HG02981 (cell line): ENCODE results near the gene CCDC6.
"Not testable (repeated sequence)": the region's sequence is repeated elsewhere in the genome, so short reads cannot be mapped to it uniquely, and the experiment has no call there.

Experiments
- ATAC-seq: cut with Tn5 transposase; IDR thresholded peaks from one replicate; pipeline ENCODE4 v1.9.1; 2021; ENCODE audit warnings: mild to moderate bottlenecking, moderate library complexity; ENCODE audit not compliant: unreplicated experiment

CCDC6 gene

DNA sequence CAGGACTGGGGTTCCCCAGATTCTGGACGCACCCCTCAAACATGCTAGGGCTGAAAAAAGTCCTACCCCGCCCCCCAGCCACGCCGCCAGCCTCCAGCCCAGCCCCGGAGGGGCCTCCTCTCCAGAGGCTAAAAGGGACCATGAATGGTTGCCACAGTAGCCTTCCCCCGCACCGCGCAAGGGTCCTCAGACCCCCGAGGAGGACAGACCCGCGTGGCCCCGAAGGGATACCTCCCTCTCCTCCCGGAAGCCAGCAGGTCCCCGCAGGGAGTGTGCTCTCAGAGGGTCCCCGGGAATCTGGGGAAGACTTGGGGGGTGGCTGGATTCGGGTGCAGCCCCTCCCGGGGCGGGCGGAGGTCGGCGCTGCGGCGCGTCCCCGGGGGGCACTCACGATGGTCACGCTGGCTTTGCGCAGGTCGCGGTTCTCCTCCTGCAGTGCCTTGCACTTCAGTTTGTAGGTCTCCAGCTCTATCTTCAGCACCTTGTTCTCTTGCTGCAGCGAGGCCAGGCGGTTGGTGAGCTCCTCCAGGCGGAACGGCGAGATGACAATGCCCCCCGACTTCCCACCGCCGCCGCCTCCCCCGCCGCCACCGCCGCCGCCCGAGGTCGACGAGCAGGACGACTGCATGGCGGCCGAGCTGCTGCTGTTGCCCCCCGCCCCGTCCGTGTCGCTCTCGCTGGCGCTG lies 482 bp downstream of the CCDC6 start:
- ATAC-seq, result peak; percentile 4

DNA sequence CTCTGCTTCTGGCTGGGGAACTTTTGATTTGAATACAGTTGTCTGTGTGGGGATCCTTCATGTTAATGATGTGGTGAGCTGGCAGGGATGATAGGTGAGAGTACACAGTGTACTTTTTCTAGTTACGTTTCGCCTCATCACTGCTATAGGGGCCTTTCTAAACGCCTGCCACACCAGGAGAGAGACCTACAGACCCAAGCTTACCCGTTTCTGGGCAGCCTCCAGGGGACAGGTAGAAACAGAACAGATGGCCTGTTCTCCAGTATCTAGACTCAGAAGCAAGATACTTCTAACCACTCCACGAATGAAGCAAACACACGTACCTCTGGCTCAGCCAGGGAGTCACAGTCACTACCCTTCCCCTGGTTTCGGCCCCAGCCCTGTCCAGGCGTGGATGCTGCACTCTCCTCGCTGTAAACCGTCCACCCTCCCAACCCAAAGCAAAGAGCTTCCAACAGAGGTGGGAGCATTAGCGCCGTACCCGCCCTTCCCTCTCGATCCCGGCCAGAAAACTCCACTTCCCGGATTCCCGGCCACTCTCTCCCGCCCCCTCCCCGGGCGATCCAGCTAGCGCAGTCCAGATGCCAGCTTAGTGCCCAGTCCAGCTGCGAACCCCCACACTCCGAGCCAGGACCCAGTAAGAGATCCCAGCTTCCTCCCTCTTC lies 1.2 kb downstream of the CCDC6 start:
- ATAC-seq, result peak; percentile 42

DNA sequence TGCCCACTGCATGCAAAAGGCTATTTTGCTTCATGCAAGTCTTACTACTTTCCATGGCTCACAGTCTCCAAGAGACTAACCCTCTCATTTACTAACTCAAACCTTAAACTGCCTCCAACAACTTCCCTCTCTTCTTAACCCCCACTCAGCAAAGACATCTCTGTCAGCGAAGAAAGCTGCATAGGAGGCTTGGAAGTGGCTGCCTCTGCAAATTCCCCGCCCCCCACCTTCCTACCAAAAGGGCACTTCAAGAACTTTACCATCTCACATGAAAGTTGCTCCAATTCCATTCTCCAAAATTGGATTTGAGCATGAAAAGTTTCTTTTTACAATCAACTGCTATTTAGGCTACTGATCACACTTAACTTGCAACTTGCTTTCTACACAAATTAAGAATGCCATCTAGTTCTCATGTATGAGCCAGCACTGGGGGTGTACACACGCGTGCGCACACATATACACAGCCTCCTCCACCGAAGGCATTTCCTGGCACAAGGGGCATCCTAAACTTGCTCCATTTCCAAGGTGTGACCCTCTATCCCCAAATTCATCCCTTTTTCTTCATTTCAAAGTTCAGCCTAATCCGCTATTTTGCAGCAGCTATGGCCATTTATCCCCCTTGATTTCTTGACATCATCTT lies 1.8 kb downstream of the CCDC6 start:
- no peak for ATAC-seq

DNA sequence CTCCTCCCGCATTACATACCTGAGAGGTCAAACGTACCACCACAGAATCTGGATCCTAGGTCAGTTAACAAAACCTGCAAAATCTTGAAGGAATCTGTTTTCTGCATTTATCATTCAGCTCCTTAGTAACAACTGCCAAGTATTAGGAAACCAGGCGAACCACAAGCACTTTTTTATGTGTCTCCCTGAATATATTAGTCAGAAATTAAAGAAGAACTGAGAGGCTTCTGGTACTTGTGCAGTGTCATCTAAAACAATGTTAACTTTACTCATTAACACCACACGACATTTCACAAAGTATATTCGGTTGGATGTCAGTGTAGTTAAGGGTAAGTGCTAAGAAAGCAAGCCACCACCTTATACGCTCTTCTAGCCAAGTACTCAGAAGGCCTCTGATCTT lies 2.5 kb downstream of the CCDC6 start:
- ATAC-seq, result no peak

DNA sequence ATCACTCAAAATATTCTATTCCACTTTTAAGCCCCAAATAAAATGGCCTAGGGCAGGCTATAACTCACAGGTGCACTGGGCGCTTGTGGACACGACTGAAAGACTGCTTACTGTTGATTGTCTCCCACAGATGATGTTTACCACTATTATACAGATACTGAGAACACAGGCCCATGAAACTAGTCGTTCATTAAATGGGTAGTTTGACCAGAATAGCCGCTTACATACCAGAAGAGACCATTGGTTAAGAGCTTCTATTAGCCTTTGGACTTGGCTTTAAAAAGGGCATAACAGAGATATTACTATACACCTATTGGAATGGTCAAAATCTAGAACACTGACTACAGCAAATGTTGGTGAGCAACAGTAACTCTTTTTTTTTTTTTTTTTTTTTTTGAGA lies 4.3 kb downstream of the CCDC6 start:
- ATAC-seq, result no peak

DNA sequence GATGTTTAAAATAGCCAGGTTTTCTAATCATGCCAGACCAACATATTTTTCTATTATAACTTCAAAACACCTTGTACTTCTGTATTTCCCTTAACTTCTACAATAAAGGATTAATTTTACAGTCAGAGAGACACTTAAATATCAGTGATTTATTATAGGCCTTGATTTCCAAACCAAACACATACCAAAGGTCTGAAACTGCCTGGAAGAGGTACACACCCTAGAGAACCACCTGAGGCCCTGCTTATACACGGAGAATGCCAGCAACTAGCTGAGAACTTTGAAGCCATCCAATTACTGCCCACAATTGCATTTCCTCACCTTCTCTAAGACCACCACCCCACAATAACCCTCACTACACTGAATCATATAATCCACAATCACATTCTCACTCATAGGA lies 4.9 kb downstream of the CCDC6 start:
- no peak for ATAC-seq

DNA sequence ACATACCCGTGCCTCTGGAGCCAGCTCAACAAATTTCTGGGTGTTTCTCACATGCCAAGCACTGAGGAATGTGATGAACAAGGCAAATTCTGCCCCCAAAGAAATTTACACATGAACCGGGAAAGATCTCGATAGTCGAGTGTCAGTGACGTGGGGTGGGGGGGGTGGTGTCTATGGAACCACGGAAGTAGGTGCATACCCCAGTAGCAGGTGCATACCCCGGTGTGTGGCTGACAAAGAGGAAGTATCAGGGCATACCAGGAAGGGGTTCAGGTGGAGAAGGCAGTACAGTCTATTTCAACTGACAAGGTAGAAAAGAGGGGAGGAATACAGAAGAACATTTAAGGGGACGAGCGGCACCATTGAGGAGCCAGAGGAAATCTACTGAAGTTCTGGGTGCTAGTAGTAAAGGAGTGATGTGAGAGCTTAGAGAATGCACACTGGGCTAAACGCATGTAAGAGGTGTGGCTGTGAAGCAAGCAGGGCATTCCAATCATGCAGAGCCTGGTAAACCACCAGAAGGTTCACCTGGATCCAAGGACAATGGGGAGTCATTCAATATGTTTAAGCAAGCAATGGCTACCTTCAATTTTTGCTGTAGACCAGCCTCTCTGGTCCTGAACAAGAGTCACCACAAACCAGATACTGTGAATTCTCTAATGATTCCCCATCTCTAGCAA lies 6.2 kb downstream of the CCDC6 start:
- ATAC-seq, result no peak

DNA sequence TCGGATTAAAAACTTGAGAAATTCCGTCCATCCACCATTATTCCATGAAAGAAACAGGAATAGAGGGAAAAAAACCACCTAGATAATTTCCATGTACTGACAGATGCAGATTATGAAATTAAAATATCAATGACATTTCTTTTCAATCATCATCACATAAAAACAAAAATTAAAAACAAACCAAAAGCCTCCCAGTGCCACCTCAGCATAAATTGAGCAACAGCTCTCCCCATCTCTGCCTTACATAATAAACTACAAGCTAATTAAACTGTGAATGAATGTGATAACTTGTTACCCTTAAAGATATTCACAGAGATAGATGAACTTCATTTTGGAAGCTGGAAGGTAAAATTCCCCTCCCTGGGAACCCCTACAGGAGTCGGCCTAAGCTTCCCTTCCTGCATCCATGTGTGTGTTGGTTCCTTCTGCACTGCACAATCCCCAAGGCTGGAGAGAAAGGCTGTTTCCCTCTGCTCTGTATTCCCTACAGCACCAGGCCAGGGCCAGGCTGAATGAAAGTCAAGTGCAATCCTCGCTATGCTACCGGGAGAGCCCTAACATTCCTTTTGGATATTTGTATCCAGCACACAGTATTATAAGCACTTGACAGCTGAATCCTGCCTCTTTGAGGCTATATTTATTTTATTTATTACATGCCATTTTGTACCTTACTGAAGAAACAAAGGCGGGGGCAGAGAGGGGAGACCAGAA lies 8.1 kb downstream of the CCDC6 start:
- no peak for ATAC-seq

DNA sequence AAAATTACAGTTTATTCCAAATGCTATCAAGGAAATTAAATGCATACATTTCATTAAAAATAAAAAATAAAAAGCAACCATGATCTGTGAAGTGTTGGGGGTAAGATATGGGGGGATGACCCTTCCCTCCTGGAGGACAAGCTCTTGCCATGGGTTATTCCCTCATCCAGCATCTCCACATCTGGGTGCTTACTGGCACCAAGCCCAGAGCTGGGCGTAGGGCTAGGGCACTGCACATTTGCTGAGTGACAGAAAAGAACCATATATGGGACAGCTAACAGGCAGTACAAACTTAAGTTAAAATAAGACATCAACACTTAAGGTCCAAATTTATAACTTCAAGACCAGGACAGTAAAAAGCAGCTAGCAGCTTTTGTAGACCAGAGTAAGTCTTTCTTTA lies 10.2 kb downstream of the CCDC6 start:
- ATAC-seq, result no peak

DNA sequence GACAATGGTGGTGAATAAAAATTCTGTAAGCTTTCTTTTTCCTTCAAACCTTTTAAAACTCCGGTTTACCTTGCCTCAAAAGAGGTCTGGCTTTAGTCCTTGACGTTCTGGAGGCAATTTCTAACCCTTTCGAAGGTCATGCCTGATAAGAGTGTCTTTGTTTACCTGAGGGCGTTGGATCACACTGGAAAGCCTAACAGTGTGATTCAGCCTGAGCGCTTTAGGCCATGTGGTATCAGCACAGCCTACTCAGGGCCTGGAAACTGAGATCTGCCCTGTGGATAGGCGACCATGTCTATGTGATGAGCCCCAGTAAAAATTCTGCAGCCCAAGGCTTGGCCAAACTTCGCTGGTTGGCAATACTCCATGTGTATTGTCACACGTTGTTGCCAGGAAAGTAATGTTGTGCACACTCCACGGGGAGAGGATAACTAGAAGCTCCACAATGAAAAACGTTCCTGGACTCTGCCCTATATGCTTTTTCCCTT lies 10.7 kb downstream of the CCDC6 start:
- no peak for ATAC-seq

DNA sequence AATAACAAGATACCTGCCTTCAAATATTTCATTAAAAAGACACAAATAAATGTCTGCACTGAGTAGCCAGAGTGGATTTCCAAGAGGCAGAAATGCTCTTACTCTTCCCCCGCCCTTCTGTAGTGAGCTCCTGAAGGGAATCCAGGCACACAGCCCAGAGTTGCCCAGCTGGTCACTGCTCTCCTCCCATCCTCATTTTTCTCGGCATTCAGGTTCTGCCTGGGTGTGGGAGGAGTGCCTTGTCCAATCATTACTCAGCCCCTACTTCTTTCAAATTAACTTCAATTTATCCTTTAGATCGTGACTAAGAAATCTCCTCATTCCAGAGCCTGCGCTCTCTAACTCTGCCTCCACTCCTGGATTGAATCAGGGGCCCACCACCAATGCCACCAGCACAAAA lies 12.2 kb downstream of the CCDC6 start:
- ATAC-seq, result no peak

DNA sequence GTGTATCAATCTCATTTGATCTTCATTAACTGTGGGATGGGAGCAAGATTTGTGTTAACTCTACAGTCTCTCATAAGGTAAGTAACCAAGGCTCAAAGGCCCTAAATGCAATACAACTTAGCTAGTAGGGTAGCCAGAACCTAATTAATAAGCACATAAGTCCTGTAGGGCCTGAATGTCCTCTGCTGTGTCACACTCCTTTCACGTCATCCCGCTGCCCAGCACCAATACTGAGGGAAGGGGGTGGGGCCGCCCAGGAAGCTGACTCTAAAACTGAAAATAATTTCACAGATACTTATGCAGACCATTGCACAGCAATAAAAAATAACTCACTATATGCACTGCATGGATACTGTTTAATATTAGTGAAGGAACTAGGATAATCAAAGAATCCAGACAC lies 13.7 kb downstream of the CCDC6 start:
- no peak for ATAC-seq

DNA sequence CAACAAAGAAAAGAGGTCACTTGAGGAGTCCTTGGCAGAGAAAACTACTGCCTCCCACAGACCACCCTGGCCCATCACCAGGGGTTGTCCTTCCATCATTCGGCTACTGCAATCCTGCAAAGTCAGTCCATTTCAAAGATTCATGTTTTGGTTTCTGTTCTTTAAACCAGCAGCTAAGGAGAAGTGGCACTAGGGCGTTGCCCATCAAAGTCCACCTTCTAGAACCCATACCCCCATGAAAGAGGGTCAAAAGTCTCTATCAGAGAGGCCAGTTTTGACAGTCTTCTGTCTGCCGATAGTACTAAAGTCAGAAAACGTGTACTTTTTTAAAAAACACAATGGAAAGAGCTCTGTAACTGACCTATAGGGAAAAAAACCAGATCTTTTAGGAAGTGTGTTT lies 14.4 kb downstream of the CCDC6 start:
- ATAC-seq, result no peak

DNA sequence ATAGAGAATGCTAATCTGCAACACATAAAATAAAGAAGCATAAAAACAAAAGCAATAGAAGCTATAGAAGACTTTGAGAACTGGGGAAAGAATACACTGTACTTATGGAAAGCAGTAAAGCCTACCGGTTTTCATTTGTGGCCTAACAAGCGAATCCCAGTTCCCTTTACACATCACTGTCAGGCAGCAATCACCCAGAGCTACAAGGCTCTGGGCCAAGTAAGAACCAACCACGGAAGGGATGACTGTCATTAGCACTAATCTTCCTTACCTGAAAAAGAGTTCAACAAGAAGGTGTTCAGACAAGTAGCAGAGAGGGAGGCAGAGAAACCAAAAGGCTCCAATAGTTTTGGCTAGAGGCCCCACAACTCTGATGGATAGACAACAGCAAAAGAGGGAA lies 15.0 kb downstream of the CCDC6 start:
- ATAC-seq, result no peak

DNA sequence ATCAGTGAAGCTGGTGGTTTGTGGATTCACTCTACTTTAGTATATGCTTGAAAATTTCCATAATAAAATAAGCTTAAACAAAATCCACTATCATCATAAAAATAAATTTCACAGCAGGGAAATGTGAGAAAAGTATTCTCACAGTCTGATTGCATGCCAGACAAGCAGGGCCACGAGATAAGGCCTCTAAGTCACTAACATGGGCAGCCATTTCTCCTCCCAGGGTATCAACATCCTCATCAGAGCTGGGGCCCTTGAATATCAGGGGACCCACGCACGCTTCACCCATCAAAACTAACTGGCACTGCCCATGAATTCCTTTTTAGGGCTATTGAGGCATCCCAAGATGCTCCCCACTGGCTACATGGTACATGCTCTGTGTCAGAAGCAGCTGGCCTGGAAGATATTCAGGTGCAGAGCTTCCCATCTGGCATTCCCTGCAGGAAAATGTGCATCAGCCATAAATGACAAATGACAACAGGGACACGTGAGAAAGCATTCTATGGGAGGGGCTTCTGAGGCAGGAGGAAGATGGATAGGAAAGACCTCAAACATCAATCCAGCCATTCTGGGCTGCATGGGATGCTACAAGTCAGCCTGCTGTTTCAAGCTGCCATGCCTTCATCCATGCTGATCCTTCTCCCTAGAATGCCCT lies 17.4 kb downstream of the CCDC6 start:
- no peak for ATAC-seq

DNA sequence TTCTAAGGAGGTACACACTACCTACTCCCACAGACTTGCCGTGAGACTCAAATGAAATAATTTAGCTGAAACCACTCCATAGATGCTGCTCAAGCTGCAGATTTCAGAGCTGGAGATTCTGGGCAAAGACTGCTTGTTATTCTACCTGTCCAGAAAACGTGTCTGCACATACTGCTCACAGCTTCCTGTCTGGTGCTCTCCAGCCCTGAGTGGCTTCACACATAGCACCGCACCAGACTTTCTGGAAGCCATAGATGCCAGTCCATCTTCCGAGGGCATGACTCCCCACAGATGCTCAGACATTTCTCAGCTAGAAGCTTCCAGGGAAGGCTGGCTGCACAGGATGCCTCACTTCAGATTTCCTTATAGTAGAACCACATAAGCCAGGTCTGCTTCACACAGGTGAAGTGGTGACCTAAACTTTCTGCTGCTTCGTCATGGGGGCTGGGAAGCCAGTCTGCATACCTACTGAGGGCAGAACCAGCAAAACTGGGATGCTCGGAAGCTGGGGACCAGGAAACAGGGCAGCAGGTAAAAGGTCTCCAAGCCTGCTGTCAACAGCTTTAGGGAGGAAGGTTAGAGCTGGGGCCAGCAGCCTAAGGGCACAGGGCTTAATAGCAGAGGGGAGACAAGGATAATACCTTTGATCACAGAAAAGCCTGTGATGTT lies 18.2 kb downstream of the CCDC6 start:
- ATAC-seq, result no peak

DNA sequence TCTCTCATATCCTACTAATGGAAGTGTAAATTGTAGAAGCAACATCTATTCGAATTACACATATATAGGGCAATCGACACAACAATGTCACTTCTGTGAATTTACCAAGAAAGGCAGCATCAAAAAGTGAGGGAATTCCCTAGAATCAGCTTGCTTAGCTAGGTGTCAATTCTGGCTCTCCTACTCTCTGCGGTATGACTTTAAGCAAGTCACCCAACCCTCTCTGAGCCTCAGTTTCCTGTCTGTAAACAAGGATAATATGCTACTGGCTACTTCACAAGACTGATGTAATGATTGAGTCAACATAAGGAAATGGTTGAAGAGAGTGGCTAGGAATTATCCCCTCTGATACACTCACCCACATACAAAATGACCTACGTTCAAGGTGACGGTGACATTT lies 19.4 kb downstream of the CCDC6 start:
- no peak for ATAC-seq

DNA sequence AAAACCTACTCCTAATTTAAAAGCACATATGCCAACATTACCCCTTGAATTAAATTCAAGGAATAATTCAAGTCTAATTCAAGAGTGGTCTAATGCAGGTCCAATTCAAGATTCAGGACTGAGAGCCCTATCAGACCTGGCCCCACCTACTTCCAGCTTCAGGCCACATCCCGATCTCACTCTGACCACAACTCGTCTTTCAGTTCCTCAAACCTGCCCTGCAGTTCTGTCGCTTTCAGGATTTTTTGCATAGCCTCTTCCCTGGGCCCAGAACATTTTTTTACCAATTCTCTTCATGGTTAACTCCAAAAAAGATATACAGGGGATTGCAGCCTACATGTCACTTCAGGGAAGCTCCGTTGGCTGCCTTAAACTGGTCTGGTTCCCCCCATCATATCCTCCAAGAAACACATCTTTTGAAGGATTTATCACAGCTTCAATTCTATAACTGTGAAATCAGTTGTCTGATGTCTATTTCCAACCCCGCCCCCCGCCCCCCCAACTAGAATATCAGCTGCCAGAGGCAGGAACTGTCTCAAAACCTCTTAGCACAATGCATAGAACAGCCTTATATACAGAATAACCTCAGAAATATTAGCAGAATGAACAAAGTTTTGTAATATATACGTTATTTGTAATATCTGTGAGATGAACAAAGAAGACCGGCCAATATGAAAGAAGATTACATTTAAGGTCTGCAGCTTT lies 20.8 kb downstream of the CCDC6 start:
- ATAC-seq, result peak; percentile 85

DNA sequence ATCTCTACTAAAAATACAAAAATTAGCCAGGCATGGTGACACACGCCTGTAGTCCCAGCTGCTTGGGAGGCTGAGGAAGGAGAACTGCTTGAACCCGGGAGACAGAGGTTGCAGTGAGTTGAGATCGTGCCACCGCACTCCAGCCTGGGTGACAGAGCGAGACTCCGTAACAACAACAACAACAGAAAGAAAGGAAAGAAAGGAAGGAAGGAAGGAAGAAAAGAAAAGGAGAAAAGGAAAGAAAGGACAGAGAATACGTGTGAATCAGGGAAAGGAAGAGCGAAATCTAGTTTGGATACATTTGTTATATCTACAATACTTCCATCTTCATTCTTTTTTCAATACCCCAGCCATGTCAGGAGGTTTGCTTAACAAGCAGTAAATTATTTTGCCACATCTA lies 21.5 kb downstream of the CCDC6 start:
- ATAC-seq, result not testable (repeated sequence)
